ENCODE measurements around the gene MED17. TPM values are rescaled to one million over a fixed set of nuclear protein-coding genes. Genes with fewer than 3 reads are reported as not detected.

The MED17 gene
- total and polyA plus RNA-seq, 2 of the 13 experiments (the other 11 are each of a cell fraction or from before 2014, with no cell fraction given) = 23.1 to 37.0 TPM

- no peak for TF ChIP-seq KLF15 (CRISPR knock-in tag; IDR thresholded peaks at IDR 0.05; ENCODE audit: borderline replicate concordance)
- TF ChIP-seq, protein P1, sequence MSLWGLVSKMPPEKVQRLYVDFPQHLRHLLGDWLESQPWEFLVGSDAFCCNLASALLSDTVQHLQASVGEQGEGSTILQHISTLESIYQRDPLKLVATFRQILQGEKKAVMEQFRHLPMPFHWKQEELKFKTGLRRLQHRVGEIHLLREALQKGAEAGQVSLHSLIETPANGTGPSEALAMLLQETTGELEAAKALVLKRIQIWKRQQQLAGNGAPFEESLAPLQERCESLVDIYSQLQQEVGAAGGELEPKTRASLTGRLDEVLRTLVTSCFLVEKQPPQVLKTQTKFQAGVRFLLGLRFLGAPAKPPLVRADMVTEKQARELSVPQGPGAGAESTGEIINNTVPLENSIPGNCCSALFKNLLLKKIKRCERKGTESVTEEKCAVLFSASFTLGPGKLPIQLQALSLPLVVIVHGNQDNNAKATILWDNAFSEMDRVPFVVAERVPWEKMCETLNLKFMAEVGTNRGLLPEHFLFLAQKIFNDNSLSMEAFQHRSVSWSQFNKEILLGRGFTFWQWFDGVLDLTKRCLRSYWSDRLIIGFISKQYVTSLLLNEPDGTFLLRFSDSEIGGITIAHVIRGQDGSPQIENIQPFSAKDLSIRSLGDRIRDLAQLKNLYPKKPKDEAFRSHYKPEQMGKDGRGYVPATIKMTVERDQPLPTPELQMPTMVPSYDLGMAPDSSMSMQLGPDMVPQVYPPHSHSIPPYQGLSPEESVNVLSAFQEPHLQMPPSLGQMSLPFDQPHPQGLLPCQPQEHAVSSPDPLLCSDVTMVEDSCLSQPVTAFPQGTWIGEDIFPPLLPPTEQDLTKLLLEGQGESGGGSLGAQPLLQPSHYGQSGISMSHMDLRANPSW (CRISPR knock-in tag; IDR thresholded peaks at IDR 0.05; ENCODE audit: borderline replicate concordance) = no peak; the same call in 1 of the 2 replicates
- no peak for TF ChIP-seq ZNF577 (CRISPR knock-in tag; IDR thresholded peaks at IDR 0.05; ENCODE audit: borderline replicate concordance, low read depth)
- TF ChIP-seq KDM5A (IDR thresholded peaks at IDR 0.05; ENCODE audit: borderline replicate concordance, low read length) = peak; percentile 70
- no peak for TF ChIP-seq ZNF256 (CRISPR knock-in tag; conservative IDR thresholded peaks at IDR 0.05)
- no peak for TF ChIP-seq BORCS8-MEF2B (CRISPR knock-in tag; IDR thresholded peaks at IDR 0.05)
- peak; percentile 18; the same call in 1 of the 2 replicates for TF ChIP-seq SIX1 (CRISPR knock-in tag; IDR thresholded peaks at IDR 0.05; ENCODE audit: borderline replicate concordance)
- peak; percentile 82 for TF ChIP-seq GATAD1 (CRISPR knock-in tag; IDR thresholded peaks at IDR 0.05)
- 0 out of 2 replicates have a peak, but pooled peaks have one; percentile 19 for TF ChIP-seq SMAD9 (CRISPR knock-in tag; IDR thresholded peaks at IDR 0.05)
- TF ChIP-seq ATF4 (CRISPR knock-in tag; IDR thresholded peaks at IDR 0.05) = peak in 1 of 2 experiments; percentile 70; a peak in 2 of 4 replicates
- no peak for TF ChIP-seq CBFB (CRISPR knock-in tag; IDR thresholded peaks at IDR 0.05)
- peak; percentile 22 for TF ChIP-seq SPEN (CRISPR knock-in tag; IDR thresholded peaks at IDR 0.05; ENCODE audit: low read depth)
- 0 out of 2 replicates have a peak, but pooled peaks have one; percentile 4 for TF ChIP-seq CEBPG (CRISPR knock-in tag; IDR thresholded peaks at IDR 0.05)
- peak; percentile 74; the same call in 1 of the 2 replicates for TF ChIP-seq SMYD3 (CRISPR knock-in tag; IDR thresholded peaks at IDR 0.05)
- TF ChIP-seq, protein P2, sequence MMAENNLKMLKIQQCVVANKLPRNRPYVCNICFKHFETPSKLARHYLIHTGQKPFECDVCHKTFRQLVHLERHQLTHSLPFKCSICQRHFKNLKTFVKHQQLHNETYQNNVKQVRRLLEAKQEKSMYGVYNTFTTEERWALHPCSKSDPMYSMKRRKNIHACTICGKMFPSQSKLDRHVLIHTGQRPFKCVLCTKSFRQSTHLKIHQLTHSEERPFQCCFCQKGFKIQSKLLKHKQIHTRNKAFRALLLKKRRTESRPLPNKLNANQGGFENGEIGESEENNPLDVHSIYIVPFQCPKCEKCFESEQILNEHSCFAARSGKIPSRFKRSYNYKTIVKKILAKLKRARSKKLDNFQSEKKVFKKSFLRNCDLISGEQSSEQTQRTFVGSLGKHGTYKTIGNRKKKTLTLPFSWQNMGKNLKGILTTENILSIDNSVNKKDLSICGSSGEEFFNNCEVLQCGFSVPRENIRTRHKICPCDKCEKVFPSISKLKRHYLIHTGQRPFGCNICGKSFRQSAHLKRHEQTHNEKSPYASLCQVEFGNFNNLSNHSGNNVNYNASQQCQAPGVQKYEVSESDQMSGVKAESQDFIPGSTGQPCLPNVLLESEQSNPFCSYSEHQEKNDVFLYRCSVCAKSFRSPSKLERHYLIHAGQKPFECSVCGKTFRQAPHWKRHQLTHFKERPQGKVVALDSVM (CRISPR knock-in tag; IDR thresholded peaks at IDR 0.05) = 0 out of 2 replicates have a peak, but pooled peaks have one; percentile 4
- TF ChIP-seq TBL1XR1 (IDR thresholded peaks at IDR 0.05; ENCODE audit: borderline replicate concordance, low read length, partially characterized antibody) = no peak
- 0 out of 2 replicates have a peak, but pooled peaks have one; percentile 8 for TF ChIP-seq ZNF580 (CRISPR knock-in tag; IDR thresholded peaks at IDR 0.05; ENCODE audit: borderline replicate concordance, low read depth)
- TF ChIP-seq NR2F2 (IDR thresholded peaks at IDR 0.05; ENCODE audit: borderline replicate concordance, low read depth) = 0 out of 2 replicates have a peak, but pooled peaks have one; percentile 42
- TF ChIP-seq HNRNPL (IDR thresholded peaks at IDR 0.05; ENCODE audit: low read depth, low read length) = 0 out of 2 replicates have a peak, but pooled peaks have one; percentile 55
- no peak for TF ChIP-seq ZNF3 (CRISPR knock-in tag; IDR thresholded peaks at IDR 0.05)
- peak; percentile 70; the same call in 1 of the 2 replicates for TF ChIP-seq ZBTB43 (CRISPR knock-in tag; conservative IDR thresholded peaks at IDR 0.05)
- no peak for TF ChIP-seq NFYC (CRISPR knock-in tag; IDR thresholded peaks at IDR 0.05)
Observed at GRCh38 chr11:93784145-93784934, at the start of gene MED17 (continued).

All from HepG2 (cell line).